Keratinocyte (primary cell): ENCODE measurements around the gene RIPPLY2.

Experiments
- EZH2 ChIP-seq: IDR thresholded peaks from one replicate; pipeline ENCODE4 v1.6.1; 2012; ENCODE audit warnings: inconsistent platforms, mild to moderate bottlenecking, low read length, moderate library complexity
- TF ChIP-seq, protein P1 (sequence below), 3 experiments: IDR thresholded peaks in 1 of 3; conservative IDR thresholded peaks in 1 of 3; optimal IDR thresholded peaks in 1 of 3; 2 replicates in 2 of 3; 3 replicates in 1 of 3; pipeline versions ENCODE3 to v1.5.1; 2011; ENCODE audit warnings: low read length in 3 of 3, mild to moderate bottlenecking in 3 of 3, moderate library complexity in 2 of 3, control low read depth in 1 of 3, inconsistent platforms in 1 of 3; ENCODE audit not compliant: insufficient read depth in 2 of 3; ENCODE audit errors: extremely low read depth in 1 of 3

DNA sequence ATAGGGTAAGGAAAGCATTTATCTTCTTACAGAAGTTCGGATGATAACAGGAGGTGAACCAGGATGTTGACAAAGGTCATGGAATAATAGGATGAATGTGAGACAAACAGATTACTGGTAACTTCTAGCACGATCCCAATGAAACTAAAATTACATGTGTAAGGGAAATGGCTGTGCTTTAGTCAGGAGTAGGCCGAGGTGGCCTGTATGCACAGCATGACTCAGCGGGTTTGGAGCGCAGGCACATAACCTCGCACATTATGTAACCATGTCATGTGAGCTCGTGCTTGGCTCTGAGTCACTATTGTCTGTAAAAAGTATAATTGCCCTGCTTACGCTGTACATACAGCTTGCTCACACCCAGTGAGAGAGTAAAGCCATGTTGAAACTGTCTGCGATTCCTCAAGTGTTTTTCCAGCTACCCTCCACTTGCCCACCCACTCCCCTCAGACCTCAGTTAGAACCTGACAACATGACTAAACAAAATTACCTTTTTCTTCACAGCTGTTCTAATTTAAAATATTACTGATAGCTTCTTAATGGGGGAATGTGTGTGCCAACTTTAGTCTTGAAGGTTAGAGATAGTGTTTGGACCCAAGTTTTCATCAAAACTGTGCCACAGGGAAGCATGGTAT is 14.5 kb downstream of the RIPPLY2 start:
- TF ChIP-seq EZH2 = no peak
- TF ChIP-seq, protein P1, sequence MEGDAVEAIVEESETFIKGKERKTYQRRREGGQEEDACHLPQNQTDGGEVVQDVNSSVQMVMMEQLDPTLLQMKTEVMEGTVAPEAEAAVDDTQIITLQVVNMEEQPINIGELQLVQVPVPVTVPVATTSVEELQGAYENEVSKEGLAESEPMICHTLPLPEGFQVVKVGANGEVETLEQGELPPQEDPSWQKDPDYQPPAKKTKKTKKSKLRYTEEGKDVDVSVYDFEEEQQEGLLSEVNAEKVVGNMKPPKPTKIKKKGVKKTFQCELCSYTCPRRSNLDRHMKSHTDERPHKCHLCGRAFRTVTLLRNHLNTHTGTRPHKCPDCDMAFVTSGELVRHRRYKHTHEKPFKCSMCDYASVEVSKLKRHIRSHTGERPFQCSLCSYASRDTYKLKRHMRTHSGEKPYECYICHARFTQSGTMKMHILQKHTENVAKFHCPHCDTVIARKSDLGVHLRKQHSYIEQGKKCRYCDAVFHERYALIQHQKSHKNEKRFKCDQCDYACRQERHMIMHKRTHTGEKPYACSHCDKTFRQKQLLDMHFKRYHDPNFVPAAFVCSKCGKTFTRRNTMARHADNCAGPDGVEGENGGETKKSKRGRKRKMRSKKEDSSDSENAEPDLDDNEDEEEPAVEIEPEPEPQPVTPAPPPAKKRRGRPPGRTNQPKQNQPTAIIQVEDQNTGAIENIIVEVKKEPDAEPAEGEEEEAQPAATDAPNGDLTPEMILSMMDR (optimal IDR thresholded peaks at IDR 0.05 in 1 of 3, IDR thresholded peaks at IDR 0.05 in 1 of 3, conservative IDR thresholded peaks at IDR 0.05 in 1 of 3; ENCODE audit: extremely low read depth in 1 of 3, insufficient read depth in 2 of 3, low read length in 3 of 3) = no peak
